Caco-2 (cell line): ENCODE results near the gene MYCBP2. TPM values are rescaled to one million over a fixed set of nuclear protein-coding genes. Genes with fewer than 3 reads are reported as not detected.

Experiments used
- BruUV-seq: library from RNA; stranded (reverse); fragments of 400-500 nt; replicated peaks from 2 replicates; lab custom pipeline; 2021; lab: Mats Ljungman, UMichigan
- CTCF ChIA-PET: fragments of 300-600 bp; sonication (Branson Sonifier 250); formaldehyde crosslinking; loops from one replicate; lab custom pipeline; 2022; ENCODE audit warnings: antibody characterized with exemption; lab: Charles Lee
- POLR2A ChIA-PET: fragments of 300-600 bp; sonication (Branson Sonifier 250); formaldehyde crosslinking; loops from one replicate; lab custom pipeline; 2022; ENCODE audit warnings: antibody characterized with exemption; lab: Charles Lee
- DNase-seq, 2 experiments: peaks; one replicate each; pipeline versions ENCODE4 v3.0.0 to v3.0.0-alpha.2; 2020 to 2022
- H3K27me3 ChIP-seq: replicated peaks from 2 replicates; pipeline ENCODE4 v1.6.0; 2011; ENCODE audit warnings: low read length; ENCODE audit not compliant: control insufficient read depth, insufficient read depth
- H3K36me3 ChIP-seq: 2 replicates; pipeline ENCODE4 v1.5.1; 2011; ENCODE audit warnings: low read length; ENCODE audit not compliant: control insufficient read depth, insufficient read depth
- H3K4me1 ChIP-seq: fragments of 250-450 bp; sonication (Bioruptor Pico); 2 replicates; pipeline ENCODE4 v1.5.1; 2020; ENCODE audit warnings: mild to moderate bottlenecking
- H3K4me3 ChIP-seq: 2 replicates; pipeline ENCODE4 v1.5.1; 2011; ENCODE audit warnings: low read depth, mild to moderate bottlenecking, control low read depth, low read length
- H3K9me3 ChIP-seq: fragments of 250-450 bp; sonication (Bioruptor Pico); 2 replicates; pipeline ENCODE4 v1.5.1; 2020; ENCODE audit warnings: mild to moderate bottlenecking, moderate library complexity
- H3K27ac Mint-ChIP-seq: one replicate; pipeline ENCODE4 v1.8.0; 2022; ENCODE audit warnings: mixed read lengths; ENCODE audit not compliant: unreplicated experiment
- H3K27me3 Mint-ChIP-seq: one replicate; pipeline ENCODE4 v1.8.0; 2022; ENCODE audit warnings: mixed read lengths; ENCODE audit not compliant: insufficient read depth, unreplicated experiment
- H3K36me3 Mint-ChIP-seq: one replicate; pipeline ENCODE4 v1.8.0; 2022; ENCODE audit warnings: mild to moderate bottlenecking, mixed read lengths; ENCODE audit not compliant: insufficient read depth, unreplicated experiment
- H3K4me1 Mint-ChIP-seq: one replicate; pipeline ENCODE4 v1.8.0; 2022; ENCODE audit warnings: low read depth, mixed read lengths; ENCODE audit not compliant: unreplicated experiment
- H3K4me3 Mint-ChIP-seq: one replicate; pipeline ENCODE4 v1.8.0; 2022; ENCODE audit warnings: mild to moderate bottlenecking, moderate library complexity, mixed read lengths; ENCODE audit not compliant: unreplicated experiment
- H3K9me3 Mint-ChIP-seq: one replicate; pipeline ENCODE4 v1.8.0; 2022; ENCODE audit warnings: mixed read lengths; ENCODE audit not compliant: unreplicated experiment
- intact Hi-C: fragments of 100-400 bp; cut with micrococcal nuclease; formaldehyde crosslinking; loops from one replicate; pipeline ENCODE4 v1.10.0; 2022; ENCODE audit not compliant: unreplicated experiment
- total RNA-seq: library from RNA; stranded (reverse); gene quantifications from 2 replicates; pipeline ENCODE4 v1.2.3, GENCODE V29; 2022
- TF ChIP-seq, protein P1 (sequence below), 2 experiments: fragments of 200-600 bp in 1 of 2; IDR thresholded peaks; 1 replicate in 1 of 2; 2 replicates in 1 of 2; pipeline versions ENCODE4 v1.5.1 to v1.8.0; 2011 to 2022; ENCODE audit warnings: antibody characterized with exemption in 1 of 2, control low read depth in 1 of 2, inconsistent platforms in 1 of 2, low read depth in 1 of 2, low read length in 1 of 2, mild to moderate bottlenecking in 1 of 2, moderate library complexity in 1 of 2; ENCODE audit not compliant: insufficient read depth in 1 of 2, severe bottlenecking in 1 of 2, unreplicated experiment in 1 of 2

The MYCBP2 gene
- total RNA-seq, 1 experiment from 2014 or later, result 41.3 TPM

DNA sequence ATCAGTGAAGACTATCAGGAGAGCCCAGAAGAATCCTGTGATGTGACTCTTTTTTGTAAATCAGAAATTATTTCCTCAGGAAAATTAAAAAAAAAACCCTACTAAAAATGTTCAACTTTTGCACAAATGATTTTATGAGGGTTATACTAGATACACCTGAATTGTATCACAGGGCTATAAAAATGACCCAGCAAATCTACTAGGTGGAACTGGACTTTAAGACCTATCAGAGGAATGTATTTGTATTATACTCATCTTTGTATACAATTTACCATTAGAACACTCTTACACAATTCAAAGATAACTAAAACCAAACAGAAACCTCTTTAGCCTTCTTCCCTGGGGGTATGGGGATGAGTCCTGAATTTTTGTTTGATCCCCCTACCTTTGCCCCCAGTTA is 307.1 kb downstream of the MYCBP2 start:
- POLR2A ChIA-PET, result interaction anchor here (0.7 kb wide), 1 partner anchor 23 kb away, joined by 3 read pairs; no protein-coding TSS in a partner anchor
- no peaks in the 10 kb centered on the region for H3K9me3 Mint-ChIP-seq
- peaks cover 11% of the 10 kb centered on the region for H3K4me1 Mint-ChIP-seq
- H3K27ac Mint-ChIP-seq, result no peak overlapping the region
- CTCF ChIA-PET, result no interaction called here
- no peaks in the 10 kb centered on the region for H3K9me3 ChIP-seq
- H3K4me1 ChIP-seq, result peaks cover 5% of the 10 kb centered on the region; the same call in 1 of the 2 replicates
- intact Hi-C loops, result no loop called here
- H3K4me3 ChIP-seq, result no peak overlapping the region
- peaks cover 26% of the 10 kb centered on the region for H3K36me3 Mint-ChIP-seq
- no peaks in the 10 kb centered on the region for H3K27me3 Mint-ChIP-seq
- TF ChIP-seq, protein P1, sequence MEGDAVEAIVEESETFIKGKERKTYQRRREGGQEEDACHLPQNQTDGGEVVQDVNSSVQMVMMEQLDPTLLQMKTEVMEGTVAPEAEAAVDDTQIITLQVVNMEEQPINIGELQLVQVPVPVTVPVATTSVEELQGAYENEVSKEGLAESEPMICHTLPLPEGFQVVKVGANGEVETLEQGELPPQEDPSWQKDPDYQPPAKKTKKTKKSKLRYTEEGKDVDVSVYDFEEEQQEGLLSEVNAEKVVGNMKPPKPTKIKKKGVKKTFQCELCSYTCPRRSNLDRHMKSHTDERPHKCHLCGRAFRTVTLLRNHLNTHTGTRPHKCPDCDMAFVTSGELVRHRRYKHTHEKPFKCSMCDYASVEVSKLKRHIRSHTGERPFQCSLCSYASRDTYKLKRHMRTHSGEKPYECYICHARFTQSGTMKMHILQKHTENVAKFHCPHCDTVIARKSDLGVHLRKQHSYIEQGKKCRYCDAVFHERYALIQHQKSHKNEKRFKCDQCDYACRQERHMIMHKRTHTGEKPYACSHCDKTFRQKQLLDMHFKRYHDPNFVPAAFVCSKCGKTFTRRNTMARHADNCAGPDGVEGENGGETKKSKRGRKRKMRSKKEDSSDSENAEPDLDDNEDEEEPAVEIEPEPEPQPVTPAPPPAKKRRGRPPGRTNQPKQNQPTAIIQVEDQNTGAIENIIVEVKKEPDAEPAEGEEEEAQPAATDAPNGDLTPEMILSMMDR (IDR thresholded peaks at IDR 0.05; ENCODE audit: insufficient read depth in 1 of 2, low read depth in 1 of 2, low read length in 1 of 2, severe bottlenecking in 1 of 2, unreplicated experiment in 1 of 2), result no peak
- H3K36me3 ChIP-seq, result no peaks in the 10 kb centered on the region; the same call in none of the 2 replicates
- no peaks in the 10 kb centered on the region for H3K27me3 ChIP-seq
- no peak for DNase-seq
- H3K4me3 Mint-ChIP-seq, result no peak overlapping the region
- BruUV-seq, result no TSS peak

DNA sequence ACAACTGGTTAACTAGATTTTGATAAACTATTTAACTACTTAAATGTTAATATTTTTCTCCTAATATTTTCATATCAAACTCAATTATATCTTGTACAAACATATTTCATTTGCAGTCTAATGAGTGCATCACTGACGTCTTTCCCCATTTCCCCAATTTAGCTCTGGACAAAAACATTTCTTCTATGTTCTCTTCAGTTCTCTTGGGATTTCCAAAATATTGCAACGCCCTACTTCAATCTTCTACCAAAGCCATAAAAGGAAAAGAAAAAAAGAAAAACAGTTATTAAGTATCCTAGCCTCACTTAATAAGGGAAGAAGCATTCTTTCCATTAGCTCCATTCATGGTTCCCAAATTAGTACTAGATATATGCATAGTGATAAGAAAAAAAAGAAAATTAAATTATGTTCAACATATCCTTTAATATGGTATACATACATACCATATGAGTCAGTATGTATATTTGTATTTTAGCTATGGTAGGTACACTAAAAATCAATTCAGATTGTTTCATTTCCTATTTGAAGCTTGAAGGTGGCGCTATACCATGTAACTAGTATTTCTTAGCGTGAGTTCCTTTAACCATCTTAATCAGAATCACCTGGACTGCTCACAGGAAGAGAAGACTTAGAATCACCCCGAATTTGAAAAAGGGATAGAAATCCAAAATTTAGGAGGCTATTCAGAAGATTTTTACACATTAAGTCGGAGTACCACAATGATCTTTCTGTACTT is 309.8 kb downstream of the MYCBP2 start:
- Histone ChIP-seq H3K4me1 (no peaks in the 10 kb centered on the region), H3K9me3 (no peaks in the 10 kb centered on the region), H3K27me3 (no peaks in the 10 kb centered on the region), H3K4me3 (no peak overlapping the region), H3K36me3 (no peaks in the 10 kb centered on the region; the same call in none of the 2 replicates)
- H3K9me3 Mint-ChIP-seq, result no peaks in the 10 kb centered on the region
- intact Hi-C loops, result no loop called here
- no peaks in the 10 kb centered on the region for H3K4me1 Mint-ChIP-seq
- ChIA-PET POLR2A (no interaction called here), CTCF (no interaction called here)
- TF ChIP-seq, protein P1 (IDR thresholded peaks at IDR 0.05; ENCODE audit: insufficient read depth in 1 of 2, low read depth in 1 of 2, low read length in 1 of 2, severe bottlenecking in 1 of 2, unreplicated experiment in 1 of 2), result peak in 1 of 2 experiments; percentile 9
- H3K36me3 Mint-ChIP-seq, result peaks cover 52% of the 10 kb centered on the region
- H3K27ac Mint-ChIP-seq, result no peak overlapping the region
- no peak for DNase-seq
- no TSS peak for BruUV-seq
- no peak overlapping the region for H3K4me3 Mint-ChIP-seq
- no peaks in the 10 kb centered on the region for H3K27me3 Mint-ChIP-seq

DNA sequence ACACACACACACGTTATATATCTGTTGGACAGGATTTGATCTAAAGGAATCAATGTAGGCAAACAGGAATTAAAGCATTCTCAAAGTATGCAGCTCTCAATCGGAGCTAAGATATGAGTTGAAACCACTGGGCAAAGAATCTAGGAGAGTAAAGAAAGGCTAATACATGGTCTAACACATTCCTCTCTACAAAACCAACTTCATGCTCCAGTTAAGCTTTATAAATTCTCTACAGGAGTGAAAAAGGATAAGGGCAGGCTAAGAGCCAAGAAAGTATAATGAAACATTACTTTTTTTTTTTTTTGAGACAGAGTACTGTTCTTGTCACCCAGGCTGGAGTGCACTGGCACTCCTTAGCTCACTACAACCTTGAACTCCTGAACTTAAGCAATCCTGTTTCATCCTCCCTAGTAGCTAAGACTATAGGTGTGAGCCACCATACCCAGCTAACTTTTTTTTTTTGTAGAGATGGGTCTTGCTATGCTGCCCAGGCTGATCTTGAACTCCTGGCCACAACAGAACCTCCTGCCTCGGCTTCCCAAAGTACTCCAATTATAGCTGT is 310.6 kb downstream of the MYCBP2 start:
- H3K36me3 ChIP-seq, result no peaks in the 10 kb centered on the region; the same call in 1 of the 2 replicates
- Mint-ChIP-seq H3K36me3 (peaks cover 55% of the 10 kb centered on the region), H3K9me3 (no peaks in the 10 kb centered on the region), H3K4me1 (no peaks in the 10 kb centered on the region), H3K27ac (no peak overlapping the region), H3K27me3 (no peaks in the 10 kb centered on the region), H3K4me3 (no peak overlapping the region)
- CTCF ChIA-PET, result no interaction called here
- no peaks in the 10 kb centered on the region for H3K4me1 ChIP-seq
- intact Hi-C loops, result no loop called here
- TF ChIP-seq, protein P1 (IDR thresholded peaks at IDR 0.05; ENCODE audit: insufficient read depth in 1 of 2, low read depth in 1 of 2, low read length in 1 of 2, severe bottlenecking in 1 of 2, unreplicated experiment in 1 of 2), result no peak
- H3K9me3 ChIP-seq, result no peaks in the 10 kb centered on the region
- BruUV-seq, result no TSS peak
- no peaks in the 10 kb centered on the region for H3K27me3 ChIP-seq
- H3K4me3 ChIP-seq, result no peak overlapping the region
- POLR2A ChIA-PET, result no interaction called here
- DNase-seq, result no peak
